PC-9 (cell line): ENCODE results near the gene AIRE. TPM values are rescaled to one million over a fixed set of nuclear protein-coding genes. Genes with fewer than 3 reads are reported as not detected.

Experiments used
- BruUV-seq: library from RNA; stranded (reverse); fragments of 400-500 nt; replicated peaks from 2 replicates; lab custom pipeline; 2021; lab: Mats Ljungman, UMichigan
- CTCF ChIA-PET: fragments of 300-600 bp; sonication (Branson Sonifier 250); formaldehyde crosslinking; loops from one replicate; lab custom pipeline; 2022; ENCODE audit warnings: antibody characterized with exemption; lab: Charles Lee
- POLR2A ChIA-PET: fragments of 300-600 bp; sonication (Branson Sonifier 250); formaldehyde crosslinking; loops from one replicate; lab custom pipeline; 2022; ENCODE audit warnings: antibody characterized with exemption; ENCODE audit not compliant: unreplicated experiment; lab: Charles Lee
- DNase-seq, 2 experiments: peaks; one replicate each; pipeline versions ENCODE4 v3.0.0 to v3.0.0-alpha.2; 2015 to 2022; ENCODE audit warnings: mixed read lengths in 1 of 2
- H2AFZ ChIP-seq: fragments of 200-600 bp; sonication (generic); 2 replicates; pipeline ENCODE4 v1.8.1; 2017; ENCODE audit warnings: antibody characterized with exemption
- H3F3A ChIP-seq: fragments of 200-600 bp; sonication (generic); 2 replicates; pipeline ENCODE4 v1.8.1; 2017; ENCODE audit warnings: antibody characterized with exemption, mild to moderate bottlenecking, low read depth; ENCODE audit not compliant: insufficient read depth
- H3K27ac ChIP-seq: fragments of 200-600 bp; sonication (generic); 2 replicates; pipeline ENCODE4 v1.6.1; 2016; ENCODE audit warnings: mixed run types
- H3K27me3 ChIP-seq: fragments of 200-600 bp; sonication (generic); 2 replicates; pipeline ENCODE4 v1.6.1; 2016; ENCODE audit warnings: low read depth, mixed run types; ENCODE audit not compliant: insufficient read depth
- H3K36me3 ChIP-seq: fragments of 200-600 bp; sonication (generic); 2 replicates; pipeline ENCODE4 v1.6.1; 2016; ENCODE audit warnings: low read depth, mixed run types
- H3K4me1 ChIP-seq: fragments of 200-600 bp; sonication (generic); replicated peaks from 2 replicates; pipeline ENCODE4 v1.6.1; 2016; ENCODE audit warnings: mixed run types; ENCODE audit not compliant: insufficient read depth
- H3K4me2 ChIP-seq: fragments of 200-600 bp; sonication (generic); 2 replicates; pipeline ENCODE4 v1.6.1; 2017; ENCODE audit warnings: mixed run types
- H3K4me3 ChIP-seq: fragments of 200-600 bp; sonication (generic); 2 replicates; pipeline ENCODE4 v1.6.1; 2016; ENCODE audit warnings: mixed run types
- H3K79me2 ChIP-seq: fragments of 200-600 bp; sonication (generic); 2 replicates; pipeline ENCODE4 v1.6.1; 2017; ENCODE audit warnings: low read depth, mixed run types
- H3K9me2 ChIP-seq: fragments of 200-600 bp; sonication (generic); 2 replicates; pipeline ENCODE4 v1.8.1; 2017; ENCODE audit warnings: mild to moderate bottlenecking; ENCODE audit not compliant: insufficient read depth
- H3K9me3 ChIP-seq: fragments of 200-600 bp; sonication (generic); 2 replicates; pipeline ENCODE4 v1.8.1; 2016; ENCODE audit warnings: low read depth; ENCODE audit not compliant: insufficient read depth
- H4K20me1 ChIP-seq: fragments of 200-600 bp; sonication (generic); 2 replicates; pipeline ENCODE4 v1.8.1; 2017; ENCODE audit not compliant: insufficient read depth
- EZH2 ChIP-seq: fragments of 200-600 bp; sonication (generic); IDR thresholded peaks from 2 replicates; pipeline ENCODE4 v1.8.0; 2017; ENCODE audit warnings: antibody characterized with exemption, low read depth
- intact Hi-C: fragments of 100-400 bp; cut with micrococcal nuclease; formaldehyde crosslinking; loops from one replicate; pipeline ENCODE4 v1.10.0; 2022; ENCODE audit not compliant: unreplicated experiment
- total RNA-seq: library from RNA; stranded (reverse); gene quantifications from 2 replicates; pipeline ENCODE4 v1.2.3, GENCODE V29; 2021
- TF ChIP-seq, protein P1 (sequence below): fragments of 200-600 bp; sonication (generic); conservative IDR thresholded peaks from 2 replicates; pipeline ENCODE4 v1.6.1; 2017; ENCODE audit warnings: mixed run types, antibody characterized with exemption, mild to moderate bottlenecking, moderate library complexity

AIRE gene
- total RNA-seq, 1 experiment from 2014 or later = not detected

DNA sequence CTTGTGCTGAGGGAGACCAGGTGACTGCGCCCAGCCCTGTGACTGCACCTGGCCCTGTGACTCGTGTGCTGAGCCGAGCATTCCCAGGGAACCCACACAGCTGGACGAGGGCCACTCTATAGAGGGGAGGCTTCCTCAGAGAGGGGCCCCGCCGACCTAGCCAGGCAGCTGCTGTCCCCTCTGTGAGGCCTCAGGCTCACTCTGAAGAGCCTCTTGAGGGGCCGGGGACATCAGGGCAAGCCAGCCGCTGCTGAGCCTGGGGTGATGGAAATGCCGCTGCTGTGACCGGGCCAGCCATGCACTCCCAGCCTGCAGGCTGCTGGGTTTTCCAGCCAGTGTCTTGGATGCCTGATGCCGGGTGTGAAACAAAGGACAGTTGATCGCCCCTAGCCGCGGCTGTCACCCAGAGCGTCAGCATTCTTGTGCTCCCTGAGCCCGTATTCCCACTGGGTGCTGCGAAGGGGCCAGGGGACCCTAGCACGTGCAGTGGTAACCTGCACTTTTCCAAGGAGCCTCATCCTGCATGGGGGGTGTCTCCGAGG is 31.6 kb downstream of the AIRE start:
- Histone ChIP-seq H3K79me2 (no peaks in the 10 kb centered on the region), H3K4me2 (no peak overlapping the region), H4K20me1 (no peaks in the 10 kb centered on the region), H3K36me3 (no peaks in the 10 kb centered on the region), H3K4me1 (no peaks in the 10 kb centered on the region), H3K9me2 (no peaks in the 10 kb centered on the region), H2AFZ (no peak overlapping the region), H3K9me3 (no peaks in the 10 kb centered on the region), H3F3A (no peaks in the 10 kb centered on the region), H3K27me3 (no peaks in the 10 kb centered on the region), H3K27ac (no peak overlapping the region), H3K4me3 (no peak overlapping the region)
- no TSS peak for BruUV-seq
- intact Hi-C loops = no loop called here
- no peak for DNase-seq
- ChIA-PET POLR2A (no interaction called here), CTCF (no interaction called here)
- TF ChIP-seq, protein P1, sequence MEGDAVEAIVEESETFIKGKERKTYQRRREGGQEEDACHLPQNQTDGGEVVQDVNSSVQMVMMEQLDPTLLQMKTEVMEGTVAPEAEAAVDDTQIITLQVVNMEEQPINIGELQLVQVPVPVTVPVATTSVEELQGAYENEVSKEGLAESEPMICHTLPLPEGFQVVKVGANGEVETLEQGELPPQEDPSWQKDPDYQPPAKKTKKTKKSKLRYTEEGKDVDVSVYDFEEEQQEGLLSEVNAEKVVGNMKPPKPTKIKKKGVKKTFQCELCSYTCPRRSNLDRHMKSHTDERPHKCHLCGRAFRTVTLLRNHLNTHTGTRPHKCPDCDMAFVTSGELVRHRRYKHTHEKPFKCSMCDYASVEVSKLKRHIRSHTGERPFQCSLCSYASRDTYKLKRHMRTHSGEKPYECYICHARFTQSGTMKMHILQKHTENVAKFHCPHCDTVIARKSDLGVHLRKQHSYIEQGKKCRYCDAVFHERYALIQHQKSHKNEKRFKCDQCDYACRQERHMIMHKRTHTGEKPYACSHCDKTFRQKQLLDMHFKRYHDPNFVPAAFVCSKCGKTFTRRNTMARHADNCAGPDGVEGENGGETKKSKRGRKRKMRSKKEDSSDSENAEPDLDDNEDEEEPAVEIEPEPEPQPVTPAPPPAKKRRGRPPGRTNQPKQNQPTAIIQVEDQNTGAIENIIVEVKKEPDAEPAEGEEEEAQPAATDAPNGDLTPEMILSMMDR = no peak
- no peak for TF ChIP-seq EZH2

DNA sequence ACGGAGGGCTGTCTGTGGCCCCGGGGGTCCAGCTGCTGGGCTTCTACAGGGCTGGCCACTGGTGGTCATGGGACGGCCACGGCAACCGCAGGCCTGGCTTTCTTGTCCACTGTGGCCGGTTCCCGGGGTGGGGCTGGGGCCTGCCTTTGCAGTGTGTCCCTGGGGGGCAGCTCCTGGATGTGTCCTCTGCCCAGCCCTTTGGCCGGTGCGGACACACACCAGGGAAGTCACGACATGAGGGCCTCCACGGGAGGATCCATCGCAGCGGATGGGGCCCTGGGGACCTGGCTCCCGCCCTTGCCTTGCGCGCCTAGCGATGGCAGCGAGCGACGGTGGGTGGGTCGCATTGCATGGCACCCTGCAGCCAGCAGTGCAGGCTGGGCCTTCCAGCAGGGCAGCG is 32.2 kb downstream of the AIRE start:
- H3K9me2 ChIP-seq = no peaks in the 10 kb centered on the region
- H3K9me3 ChIP-seq = no peaks in the 10 kb centered on the region
- no peak for DNase-seq
- H3K27ac ChIP-seq = no peak overlapping the region
- intact Hi-C loops = no loop called here
- no peak for TF ChIP-seq EZH2
- TF ChIP-seq, protein P1 = no peak
- H4K20me1 ChIP-seq = no peaks in the 10 kb centered on the region
- no peaks in the 10 kb centered on the region for H3K27me3 ChIP-seq
- H3K4me2 ChIP-seq = no peak overlapping the region
- BruUV-seq = no TSS peak
- ChIA-PET POLR2A (no interaction called here), CTCF (no interaction called here)
- no peaks in the 10 kb centered on the region for H3K4me1 ChIP-seq
- H3K36me3 ChIP-seq = no peaks in the 10 kb centered on the region
- H3K4me3 ChIP-seq = no peak overlapping the region
- H3K79me2 ChIP-seq = no peaks in the 10 kb centered on the region
- H2AFZ ChIP-seq = no peak overlapping the region
- H3F3A ChIP-seq = no peaks in the 10 kb centered on the region

DNA sequence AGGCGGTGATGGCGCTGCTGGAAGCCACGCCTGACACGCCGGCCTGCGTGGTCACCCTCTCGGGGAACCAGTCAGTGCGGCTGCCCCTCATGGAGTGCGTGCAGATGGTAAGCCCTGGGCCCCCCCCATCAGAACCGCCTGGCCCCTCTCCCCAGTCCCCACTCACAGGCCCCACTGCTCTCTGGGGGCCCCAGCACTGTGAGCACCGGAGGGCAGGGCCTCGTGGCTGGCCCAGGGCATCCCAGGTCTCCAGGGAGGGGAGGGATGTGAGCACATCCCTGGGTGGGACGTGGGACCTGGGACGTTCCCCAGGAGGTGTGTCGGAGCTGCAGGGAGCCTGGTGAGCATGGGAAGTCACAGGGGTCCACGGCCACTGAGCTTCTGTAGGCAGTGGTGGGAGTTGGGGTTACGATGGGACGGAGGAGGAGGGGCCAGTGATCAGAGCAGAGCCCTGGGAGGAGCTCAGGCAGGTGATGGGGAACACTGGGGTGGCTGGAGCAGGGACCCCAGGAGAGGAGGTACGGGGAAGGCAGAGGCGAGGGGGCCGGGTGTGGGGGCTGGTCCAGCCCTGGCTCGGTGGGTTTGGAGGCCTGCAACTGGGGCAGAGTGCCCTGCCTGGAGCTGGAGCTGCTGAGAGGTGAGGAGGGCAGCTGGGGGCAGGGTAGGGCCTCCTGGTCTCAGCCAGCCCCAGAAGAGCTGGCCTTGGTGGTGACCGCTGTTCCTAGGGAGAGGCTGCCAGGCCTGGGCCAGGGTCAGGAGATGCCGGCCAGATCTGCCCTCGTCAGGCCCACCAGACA is 33.0 kb downstream of the AIRE start:
- TF ChIP-seq, protein P1 = no peak
- TF ChIP-seq EZH2 = no peak
- H3K4me1 ChIP-seq = no peaks in the 10 kb centered on the region
- POLR2A ChIA-PET = no interaction called here
- no peak overlapping the region for H3K4me3 ChIP-seq
- CTCF ChIA-PET = interaction anchor here (0.5 kb wide), 1 partner anchor 20 kb away, joined by 4 read pairs; the partner anchor contains the start of gene CFAP410
- H4K20me1 ChIP-seq = no peaks in the 10 kb centered on the region
- no peaks in the 10 kb centered on the region for H3K27me3 ChIP-seq
- H3K79me2 ChIP-seq = no peaks in the 10 kb centered on the region
- no peaks in the 10 kb centered on the region for H3K9me2 ChIP-seq
- no peak overlapping the region for H3K27ac ChIP-seq
- H3K4me2 ChIP-seq = no peak overlapping the region
- H3F3A ChIP-seq = no peaks in the 10 kb centered on the region
- no peak overlapping the region for H2AFZ ChIP-seq
- DNase-seq = no peak
- BruUV-seq = no TSS peak
- H3K9me3 ChIP-seq = no peaks in the 10 kb centered on the region
- intact Hi-C loops = no loop called here
- H3K36me3 ChIP-seq = no peaks in the 10 kb centered on the region
